Inferior parietal cortex (tissue), 1 donor: ENCODE data around the gene LRRC75A.
"Not testable (repeated sequence)": the region's sequence is repeated elsewhere in the genome, so short reads cannot be mapped to it uniquely, and the experiment has no call there.

ENCODE experiments used
- DNase-seq: peaks from one replicate; pipeline ENCODE4 v3.0.0-alpha.2; 2016; ENCODE audit errors: extremely low spot score

The LRRC75A gene

GRCh38 chr17:16472539-16472938 lies 19.5 kb downstream of the LRRC75A start:
- DNase-seq = no peak

- DNase-seq = no peak
These were observed 20.7 kb downstream of the LRRC75A start for GRCh38 chr17:16471295-16471694.

GRCh38 chr17:16470265-16470664 lies 21.7 kb downstream of the LRRC75A start:
- DNase-seq = no peak

GRCh38 chr17:16468428-16468992 lies 23.5 kb downstream of the LRRC75A start:
- no peak for DNase-seq

- DNase-seq = no peak
These were observed 24.1 kb downstream of the LRRC75A start for GRCh38 chr17:16467886-16468285.

GRCh38 chr17:16467044-16467443 lies 24.9 kb downstream of the LRRC75A start:
- DNase-seq = no peak

GRCh38 chr17:16466407-16466806 lies 25.6 kb downstream of the LRRC75A start:
- no peak for DNase-seq

GRCh38 chr17:16465861-16466338 lies 26.1 kb downstream of the LRRC75A start:
- DNase-seq = no peak

GRCh38 chr17:16465052-16465312 lies 27.0 kb downstream of the LRRC75A start:
- DNase-seq = no peak

- no peak for DNase-seq
These were observed 27.5 kb downstream of the LRRC75A start for GRCh38 chr17:16464303-16465051.

- no peak for DNase-seq
These were observed 28.4 kb downstream of the LRRC75A start for GRCh38 chr17:16463358-16464302.

- DNase-seq = no peak
These were observed 29.7 kb downstream of the LRRC75A start for GRCh38 chr17:16462070-16462864.

GRCh38 chr17:16461606-16461866 lies 30.5 kb downstream of the LRRC75A start:
- no peak for DNase-seq

GRCh38 chr17:16460796-16461605 lies 31.0 kb downstream of the LRRC75A start:
- no peak for DNase-seq

- DNase-seq = no peak
These were observed 32.0 kb downstream of the LRRC75A start for GRCh38 chr17:16459855-16460550.

GRCh38 chr17:16459271-16459670 lies 32.7 kb downstream of the LRRC75A start:
- DNase-seq = no peak

- DNase-seq = no peak
These were observed 35.2 kb downstream of the LRRC75A start for GRCh38 chr17:16456742-16457316.

- no peak for DNase-seq
These were observed 35.8 kb downstream of the LRRC75A start for GRCh38 chr17:16455997-16456741.

- DNase-seq = no peak
These were observed 38.5 kb downstream of the LRRC75A start for GRCh38 chr17:16453493-16453851.

GRCh38 chr17:16452268-16452667 lies 39.7 kb downstream of the LRRC75A start:
- not testable (repeated sequence) for DNase-seq
